Measurements from ENCODE around the gene C19orf85.

- no peak for TF ChIP-seq CTCF (IDR thresholded peaks at IDR 0.05)
- TF ChIP-seq EZH2 (IDR thresholded peaks at IDR 0.05) = no peak
- no peak for TF ChIP-seq EZH2phosphoT487 (IDR thresholded peaks at IDR 0.05)
Measured at GRCh38 chr19:55482156-55482961, 17.8 kb upstream of the C19orf85 start.
